ENCODE results near the gene MDGA2.

The MDGA2 gene

GRCh38 chr14:47390831-47391504 is 284.4 kb downstream of the MDGA2 start:
- TF ChIP-seq CTCF (IDR thresholded peaks at IDR 0.05; ENCODE audit: insufficient read depth, low read depth, low read length, missing control alignments) = no peak
- no peak overlapping the region for H3K4me3 ChIP-seq (ENCODE audit: low read depth, low read length)
- no peak for DNase-seq (ENCODE audit: low read depth)

- no peak overlapping the region for H3K4me3 ChIP-seq (ENCODE audit: low read depth, low read length)
- DNase-seq (ENCODE audit: low read depth) = no peak
- no peak for TF ChIP-seq CTCF (IDR thresholded peaks at IDR 0.05; ENCODE audit: insufficient read depth, low read depth, low read length, missing control alignments)
Measured at GRCh38 chr14:47389535-47389934, 285.9 kb downstream of the MDGA2 start.

- no peak for TF ChIP-seq CTCF (IDR thresholded peaks at IDR 0.05; ENCODE audit: insufficient read depth, low read depth, low read length, missing control alignments)
- H3K4me3 ChIP-seq (ENCODE audit: low read depth, low read length) = no peak overlapping the region
- no peak for DNase-seq (ENCODE audit: low read depth)
Measured at GRCh38 chr14:47366006-47366405, 309.4 kb downstream of the MDGA2 start.

GRCh38 chr14:47365233-47365632 is 310.2 kb downstream of the MDGA2 start:
- H3K4me3 ChIP-seq (ENCODE audit: low read depth, low read length) = no peak overlapping the region
- DNase-seq (ENCODE audit: low read depth) = no peak
- TF ChIP-seq CTCF (IDR thresholded peaks at IDR 0.05; ENCODE audit: insufficient read depth, low read depth, low read length, missing control alignments) = no peak

GRCh38 chr14:47353186-47353585 is 322.2 kb downstream of the MDGA2 start:
- no peak overlapping the region for H3K4me3 ChIP-seq (ENCODE audit: low read depth, low read length)
- no peak for DNase-seq (ENCODE audit: low read depth)
- no peak for TF ChIP-seq CTCF (IDR thresholded peaks at IDR 0.05; ENCODE audit: insufficient read depth, low read depth, low read length, missing control alignments)

GRCh38 chr14:47346849-47347248 is 328.6 kb downstream of the MDGA2 start:
- TF ChIP-seq CTCF (IDR thresholded peaks at IDR 0.05; ENCODE audit: insufficient read depth, low read depth, low read length, missing control alignments) = no peak
- no peak for DNase-seq (ENCODE audit: low read depth)
- no peak overlapping the region for H3K4me3 ChIP-seq (ENCODE audit: low read depth, low read length)

- no peak for DNase-seq (ENCODE audit: low read depth)
- TF ChIP-seq CTCF (IDR thresholded peaks at IDR 0.05; ENCODE audit: insufficient read depth, low read depth, low read length, missing control alignments) = no peak
- H3K4me3 ChIP-seq (ENCODE audit: low read depth, low read length) = no peak overlapping the region
Measured at GRCh38 chr14:47345016-47345415, 330.4 kb downstream of the MDGA2 start.
